Natural killer cell (primary cell): Measurements from ENCODE around the gene CBFA2T3. TPM values are rescaled to one million over a fixed set of nuclear protein-coding genes. Genes with fewer than 3 reads are reported as not detected.

Source experiments
- ATAC-seq, 3 donors: fragments of 150-1000 bp in 2 of 3; fragments of 200-7000 bp in 1 of 3; cut with Tn5 transposase; 1 replicate in 1 of 3; 2 replicates in 2 of 3; pipeline ENCODE4 v1.10.0; 2021; ENCODE audit warnings: mild to moderate bottlenecking in 2 of 3, moderate library complexity in 2 of 3
- DNase-seq, 2 donors: peaks; one replicate each; pipeline versions ENCODE4 v3.0.0 to v3.0.0-alpha.2; 2013 to 2021; ENCODE audit warnings: mixed read lengths in 1 of 2
- H3K27ac ChIP-seq: one replicate; pipeline ENCODE4 v1.5.1; 2013; ENCODE audit warnings: mild to moderate bottlenecking, low read length
- H3K27me3 ChIP-seq: one replicate; pipeline ENCODE4 v1.6.1; 2013; ENCODE audit warnings: low read length; ENCODE audit not compliant: control insufficient read depth, insufficient read depth
- H3K36me3 ChIP-seq: one replicate; pipeline ENCODE4 v1.6.1; 2013; ENCODE audit warnings: low read length; ENCODE audit not compliant: control insufficient read depth, insufficient read depth
- H3K4me1 ChIP-seq: one replicate; pipeline ENCODE4 v1.6.1; 2013; ENCODE audit warnings: low read length; ENCODE audit not compliant: control insufficient read depth, insufficient read depth
- H3K4me3 ChIP-seq: one replicate; pipeline ENCODE4 v1.5.1; 2013; ENCODE audit warnings: low read length
- H3K9me3 ChIP-seq: one replicate; pipeline ENCODE4 v1.6.1; 2013; ENCODE audit warnings: low read length; ENCODE audit not compliant: control insufficient read depth, insufficient read depth
- H3K27ac Mint-ChIP-seq, 2 donors: one replicate each; pipeline ENCODE4 v1.8.0; 2022; ENCODE audit warnings: mild to moderate bottlenecking in 2 of 2, mixed read lengths in 2 of 2, moderate library complexity in 1 of 2
- H3K27me3 Mint-ChIP-seq, 2 donors: one replicate each; pipeline ENCODE4 v1.8.0; 2022; ENCODE audit warnings: low read depth in 2 of 2, mixed read lengths in 2 of 2
- H3K36me3 Mint-ChIP-seq: one replicate; pipeline ENCODE4 v1.8.0; 2022; ENCODE audit warnings: mixed read lengths
- H3K4me1 Mint-ChIP-seq, 2 donors: one replicate each; pipeline ENCODE4 v1.8.0; 2022; ENCODE audit warnings: mixed read lengths in 2 of 2
- H3K4me3 Mint-ChIP-seq: one replicate; pipeline ENCODE4 v1.8.0; 2022; ENCODE audit warnings: mild to moderate bottlenecking, moderate library complexity, mixed read lengths
- H3K9me3 Mint-ChIP-seq, 2 donors: one replicate each; pipeline ENCODE4 v1.8.0; 2022; ENCODE audit warnings: mixed read lengths in 2 of 2
- WGBS: methylation state at CpG from one replicate; pipeline ENCODE4 v1.1.7; 2013; ENCODE audit warnings: missing lambda C conversion rate; ENCODE audit not compliant: insufficient coverage; 5-methylcytosine and 5-hydroxymethylcytosine counted together
- intact Hi-C: fragments of 100-400 bp; cut with micrococcal nuclease; formaldehyde crosslinking; loops from one replicate; pipeline ENCODE4 v1.14.2; 2022
- total RNA-seq, 4 donors: library from RNA; stranded (reverse); fragments of 120-200 nt in 1 of 4; gene quantifications; one replicate each; pipeline versions ENCODE4 v1.2.3 to v1.2.4, GENCODE V29; 2013 to 2022
- TF ChIP-seq, protein P1 (sequence below): fragments of 200-600 bp; IDR thresholded peaks from one replicate; pipeline ENCODE4 v1.8.0; 2022; ENCODE audit warnings: antibody characterized with exemption

The CBFA2T3 gene
- total RNA-seq, 3 donors from 2014 or later (not counting 1 experiment from before 2014, with no cell fraction given) = 2.5 to 7.8 (median 4.2) TPM

GRCh38 chr16:88848557-88848956, 128.4 kb downstream of the CBFA2T3 start:
- 93% methylated on average over 21 of the region's 21 CpGs for WGBS
- DNase-seq = no peak
- H3K9me3 ChIP-seq = no peaks in the 10 kb centered on the region
- H3K36me3 Mint-ChIP-seq = no peaks in the 10 kb centered on the region
- TF ChIP-seq, protein P1, sequence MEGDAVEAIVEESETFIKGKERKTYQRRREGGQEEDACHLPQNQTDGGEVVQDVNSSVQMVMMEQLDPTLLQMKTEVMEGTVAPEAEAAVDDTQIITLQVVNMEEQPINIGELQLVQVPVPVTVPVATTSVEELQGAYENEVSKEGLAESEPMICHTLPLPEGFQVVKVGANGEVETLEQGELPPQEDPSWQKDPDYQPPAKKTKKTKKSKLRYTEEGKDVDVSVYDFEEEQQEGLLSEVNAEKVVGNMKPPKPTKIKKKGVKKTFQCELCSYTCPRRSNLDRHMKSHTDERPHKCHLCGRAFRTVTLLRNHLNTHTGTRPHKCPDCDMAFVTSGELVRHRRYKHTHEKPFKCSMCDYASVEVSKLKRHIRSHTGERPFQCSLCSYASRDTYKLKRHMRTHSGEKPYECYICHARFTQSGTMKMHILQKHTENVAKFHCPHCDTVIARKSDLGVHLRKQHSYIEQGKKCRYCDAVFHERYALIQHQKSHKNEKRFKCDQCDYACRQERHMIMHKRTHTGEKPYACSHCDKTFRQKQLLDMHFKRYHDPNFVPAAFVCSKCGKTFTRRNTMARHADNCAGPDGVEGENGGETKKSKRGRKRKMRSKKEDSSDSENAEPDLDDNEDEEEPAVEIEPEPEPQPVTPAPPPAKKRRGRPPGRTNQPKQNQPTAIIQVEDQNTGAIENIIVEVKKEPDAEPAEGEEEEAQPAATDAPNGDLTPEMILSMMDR = no peak
- no peak overlapping the region for H3K4me3 ChIP-seq
- no peaks in the 10 kb centered on the region for H3K27me3 Mint-ChIP-seq
- peaks cover 7 to 9% of the 10 kb centered on the region in 2 donors for H3K4me1 Mint-ChIP-seq
- peaks cover 4% of the 10 kb centered on the region for H3K4me1 ChIP-seq
- H3K36me3 ChIP-seq = peaks cover 11% of the 10 kb centered on the region
- intact Hi-C loops = no loop called here
- no peak for ATAC-seq
- H3K9me3 Mint-ChIP-seq = no peaks in the 10 kb centered on the region
- no peaks in the 10 kb centered on the region for H3K27me3 ChIP-seq
- H3K4me3 Mint-ChIP-seq = no peak overlapping the region
- no peak overlapping the region for H3K27ac ChIP-seq
- no peak overlapping the region for H3K27ac Mint-ChIP-seq

DNA sequence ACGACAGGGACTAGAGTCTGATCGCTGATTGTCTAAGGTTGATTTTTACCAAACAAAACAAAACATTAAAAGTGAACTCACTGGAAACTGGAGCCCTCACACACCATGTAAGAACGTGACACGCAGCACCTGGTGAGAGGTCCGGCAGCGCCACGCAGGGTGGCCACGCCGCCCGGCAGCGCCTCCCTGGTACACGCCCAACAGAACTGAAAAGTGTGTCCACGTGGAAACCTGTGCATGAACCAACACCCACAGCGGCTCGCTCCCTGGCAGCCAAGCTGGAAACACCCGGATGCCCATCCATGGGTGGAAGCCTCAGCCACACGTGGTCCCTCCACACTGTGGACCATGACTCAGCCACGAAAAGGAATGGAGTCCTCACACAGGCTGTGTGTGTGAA, 129.4 kb downstream of the CBFA2T3 start:
- Histone ChIP-seq H3K9me3 (no peaks in the 10 kb centered on the region), H3K27me3 (no peaks in the 10 kb centered on the region), H3K4me3 (no peak overlapping the region), H3K4me1 (no peaks in the 10 kb centered on the region), H3K27ac (no peak overlapping the region), H3K36me3 (peaks cover 11% of the 10 kb centered on the region)
- Mint-ChIP-seq H3K4me1 (peaks cover 7 to 8% of the 10 kb centered on the region in 2 donors), H3K36me3 (no peaks in the 10 kb centered on the region), H3K27ac (no peak overlapping the region), H3K4me3 (no peak overlapping the region), H3K9me3 (no peaks in the 10 kb centered on the region), H3K27me3 (no peaks in the 10 kb centered on the region)
- TF ChIP-seq, protein P1 = no peak
- 96% methylated on average over 18 of the region's 18 CpGs for WGBS
- ATAC-seq (no peak), DNase-seq (no peak)
- intact Hi-C loops = no loop called here

- no peaks in the 10 kb centered on the region for H3K36me3 Mint-ChIP-seq
- no peaks in the 10 kb centered on the region for H3K4me1 Mint-ChIP-seq
- H3K4me3 Mint-ChIP-seq = no peak overlapping the region
- WGBS = 95% methylated on average over 9 of the region's 9 CpGs
- Histone ChIP-seq H3K27me3 (no peaks in the 10 kb centered on the region), H3K27ac (no peak overlapping the region), H3K4me3 (no peak overlapping the region), H3K36me3 (peaks cover 8% of the 10 kb centered on the region), H3K9me3 (no peaks in the 10 kb centered on the region), H3K4me1 (no peaks in the 10 kb centered on the region)
- no peak for DNase-seq
- intact Hi-C loops = no loop called here
- H3K27ac Mint-ChIP-seq = no peak overlapping the region
- no peak for ATAC-seq
- TF ChIP-seq, protein P1 = no peak
- H3K27me3 Mint-ChIP-seq = no peaks in the 10 kb centered on the region
- no peaks in the 10 kb centered on the region for H3K9me3 Mint-ChIP-seq
These were observed 130.9 kb downstream of the CBFA2T3 start for GRCh38 chr16:88846088-88846487.

DNA sequence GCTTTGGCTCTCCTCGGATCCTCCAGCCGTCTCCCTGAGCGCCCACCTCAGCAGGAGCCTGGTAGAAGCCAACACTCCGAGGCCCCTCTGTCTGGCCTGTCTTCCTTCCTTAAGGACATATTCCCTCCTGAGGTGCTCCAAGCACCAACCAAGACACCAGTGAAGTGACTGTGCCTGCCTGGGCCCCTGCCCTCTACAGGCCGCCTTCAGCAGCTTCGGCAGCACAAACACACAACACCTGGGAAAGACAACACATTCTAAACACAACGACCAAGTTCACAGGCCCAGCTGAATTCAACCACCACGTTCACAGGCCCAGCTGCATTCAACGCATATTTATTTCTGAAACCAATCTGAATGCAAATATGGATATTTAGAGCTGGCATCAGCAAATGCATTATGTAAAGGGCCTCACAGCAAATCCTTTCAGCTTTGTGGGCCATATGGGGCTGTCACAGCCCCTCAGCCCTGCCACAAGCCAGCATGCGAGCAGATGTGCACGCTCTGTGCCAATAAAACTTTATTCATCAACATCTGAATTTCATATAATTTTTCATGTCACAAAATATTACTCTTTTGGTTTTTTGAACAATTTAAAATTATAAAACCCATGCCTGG, 132.5 kb downstream of the CBFA2T3 start:
- H3K36me3 Mint-ChIP-seq = no peaks in the 10 kb centered on the region
- WGBS = 90% methylated on average over 11 of the region's 11 CpGs
- H3K4me1 Mint-ChIP-seq = no peaks in the 10 kb centered on the region
- ATAC-seq (no peak), DNase-seq (no peak)
- intact Hi-C loops = no loop called here
- TF ChIP-seq, protein P1 = no peak
- H3K4me1 ChIP-seq = no peaks in the 10 kb centered on the region
- no peaks in the 10 kb centered on the region for H3K27me3 ChIP-seq
- H3K27me3 Mint-ChIP-seq = no peaks in the 10 kb centered on the region
- no peak overlapping the region for H3K4me3 ChIP-seq
- no peak overlapping the region for H3K27ac Mint-ChIP-seq
- no peak overlapping the region for H3K27ac ChIP-seq
- no peaks in the 10 kb centered on the region for H3K9me3 ChIP-seq
- H3K9me3 Mint-ChIP-seq = no peaks in the 10 kb centered on the region
- H3K4me3 Mint-ChIP-seq = no peak overlapping the region
- H3K36me3 ChIP-seq = peaks cover 11% of the 10 kb centered on the region
